SU-DHL-6 (cell line): ENCODE data around the gene TMEM233.

Experiments
- CTCF ChIP-seq: fragments of 200-600 bp; sonication (generic); IDR thresholded peaks from one replicate; pipeline ENCODE4 v1.5.1; 2017; ENCODE audit warnings: antibody characterized with exemption, mild to moderate bottlenecking, low read length, moderate library complexity; ENCODE audit not compliant: insufficient read depth, poor library complexity, severe bottlenecking
- EZH2phosphoT487 ChIP-seq: fragments of 200-600 bp; sonication (generic), shearing (Covaris generic); conservative IDR thresholded peaks from 2 replicates; pipeline ENCODE4 v1.6.1; 2018; ENCODE audit warnings: mild to moderate bottlenecking, antibody characterized with exemption, low read length, moderate library complexity, mixed read lengths

GRCh38 chr12:119570771-119571170, 22.8 kb upstream of the TMEM233 start:
- no peak for TF ChIP-seq CTCF
- TF ChIP-seq EZH2phosphoT487 = no peak
